Activated gamma-delta T cell (primary cell): Measurements from ENCODE around the gene PSMD4.
"Not testable (repeated sequence)": the region's sequence is repeated elsewhere in the genome, so short reads cannot be mapped to it uniquely, and the experiment has no call there.

Experiments
- DNase-seq: peaks from one replicate; lab custom pipeline; 2025; lab: John Stamatoyannopoulos, UW

PSMD4 gene

GRCh38 chr1:151273924-151274466, 19.5 kb downstream of the PSMD4 start:
- no peak for DNase-seq

DNA sequence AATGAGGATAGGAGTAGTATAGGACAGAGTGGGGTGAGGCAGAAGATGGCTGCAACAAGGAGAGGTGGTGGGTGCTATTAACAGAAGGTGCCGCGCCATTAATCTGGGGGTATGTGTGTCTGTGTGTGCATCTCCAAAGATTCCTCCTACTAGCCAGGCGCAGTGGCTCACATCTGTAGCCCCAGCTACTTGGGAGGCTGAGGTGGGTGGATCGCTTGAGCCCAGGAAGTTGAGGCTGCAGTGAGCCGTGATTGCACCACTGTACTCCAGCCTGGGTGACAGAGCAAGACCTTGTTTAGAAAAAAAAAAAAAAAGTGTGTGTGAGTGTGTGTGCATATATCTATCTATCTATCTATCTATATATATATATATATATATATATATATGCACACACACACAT, 20.8 kb downstream of the PSMD4 start:
- DNase-seq: not testable (repeated sequence)

DNA sequence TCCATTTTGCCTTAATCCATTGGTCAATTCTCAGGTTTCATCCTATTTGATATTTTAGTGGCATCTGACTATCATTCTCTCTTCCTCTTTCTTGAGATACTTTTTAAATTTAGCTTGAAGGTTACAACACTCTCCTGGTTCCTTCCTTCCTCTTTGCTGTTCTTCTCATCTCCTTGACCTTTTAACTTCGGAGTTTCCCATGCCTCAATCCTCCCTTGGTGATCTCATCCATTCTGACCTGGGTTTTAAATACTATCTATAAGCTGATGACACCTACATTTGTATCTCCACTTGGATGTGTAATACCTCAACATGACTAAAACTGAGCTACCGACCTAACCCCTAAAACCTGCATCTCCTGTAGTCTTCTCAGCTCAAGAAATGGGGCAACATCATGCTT, 22.7 kb downstream of the PSMD4 start:
- no peak for DNase-seq

GRCh38 chr1:151281225-151281968, 26.9 kb downstream of the PSMD4 start:
- DNase-seq: peak; percentile 68

GRCh38 chr1:151281969-151282882, 27.7 kb downstream of the PSMD4 start, which contains the start of gene ZNF687:
ZNF687 (plus strand) TSS chr1:151282299; CDS start chr1:151286292, 3,993 bp downstream.
- DNase-seq: peak; percentile 94

- no peak for DNase-seq
Measured at GRCh38 chr1:151282883-151283725, 28.6 kb downstream of the PSMD4 start.

- no peak for DNase-seq
Measured at GRCh38 chr1:151284013-151284577, 29.6 kb downstream of the PSMD4 start.

- no peak for DNase-seq
Measured at GRCh38 chr1:151286619-151287340, 32.2 kb downstream of the PSMD4 start.

DNA sequence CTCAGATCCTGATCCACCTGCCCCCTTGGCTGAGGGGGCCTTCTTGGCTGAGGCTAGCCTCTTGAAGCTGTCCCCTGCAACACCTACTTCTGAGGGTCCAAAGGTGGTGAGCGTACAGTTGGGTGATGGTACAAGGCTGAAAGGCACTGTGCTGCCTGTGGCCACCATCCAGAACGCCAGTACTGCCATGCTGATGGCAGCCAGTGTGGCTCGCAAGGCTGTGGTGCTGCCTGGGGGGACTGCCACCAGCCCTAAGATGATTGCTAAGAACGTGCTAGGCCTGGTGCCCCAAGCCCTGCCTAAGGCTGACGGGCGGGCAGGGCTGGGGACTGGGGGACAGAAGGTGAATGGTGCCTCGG, 32.8 kb downstream of the PSMD4 start:
- no peak for DNase-seq

DNA sequence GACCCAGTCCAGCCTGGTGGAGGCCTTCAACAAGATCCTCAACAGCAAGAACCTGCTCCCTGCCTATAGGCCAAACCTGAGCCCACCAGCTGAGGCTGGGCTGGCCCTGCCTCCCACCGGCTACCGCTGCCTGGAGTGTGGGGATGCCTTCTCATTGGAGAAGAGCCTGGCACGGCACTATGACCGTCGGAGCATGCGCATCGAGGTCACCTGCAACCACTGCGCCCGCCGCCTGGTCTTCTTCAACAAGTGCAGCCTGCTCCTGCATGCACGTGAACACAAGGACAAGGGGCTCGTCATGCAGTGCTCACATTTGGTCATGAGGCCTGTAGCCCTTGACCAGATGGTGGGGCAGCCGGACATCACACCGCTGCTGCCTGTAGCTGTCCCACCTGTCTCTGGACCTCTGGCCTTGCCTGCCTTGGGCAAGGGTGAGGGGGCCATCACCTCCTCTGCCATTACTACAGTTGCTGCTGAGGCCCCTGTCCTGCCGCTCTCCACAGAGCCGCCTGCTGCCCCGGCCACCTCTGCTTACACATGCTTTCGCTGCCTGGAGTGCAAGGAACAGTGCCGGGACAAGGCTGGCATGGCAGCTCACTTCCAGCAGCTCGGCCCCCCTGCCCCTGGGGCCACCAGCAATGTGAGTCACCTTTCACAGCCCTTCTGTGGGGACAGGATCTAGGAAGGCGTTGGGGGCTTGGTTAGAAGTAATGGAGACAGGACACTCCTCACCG, 33.4 kb downstream of the PSMD4 start:
- no peak for DNase-seq

DNA sequence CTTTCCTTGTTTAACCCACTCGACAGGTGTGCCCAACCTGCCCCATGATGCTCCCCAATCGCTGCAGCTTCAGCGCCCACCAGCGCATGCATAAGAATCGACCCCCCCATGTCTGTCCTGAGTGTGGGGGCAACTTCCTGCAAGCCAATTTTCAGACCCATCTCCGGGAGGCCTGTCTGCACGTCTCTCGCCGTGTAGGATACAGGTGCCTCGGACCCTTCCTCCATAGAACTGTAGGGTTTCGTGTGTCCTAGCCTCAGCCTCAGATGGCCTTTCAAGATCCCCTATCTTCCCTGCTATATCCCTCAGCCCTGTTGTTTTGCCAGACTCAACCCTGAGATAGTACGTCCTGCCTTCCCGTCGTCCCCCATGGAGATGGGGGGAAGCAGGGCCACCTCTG, 34.0 kb downstream of the PSMD4 start:
- DNase-seq: no peak

DNA sequence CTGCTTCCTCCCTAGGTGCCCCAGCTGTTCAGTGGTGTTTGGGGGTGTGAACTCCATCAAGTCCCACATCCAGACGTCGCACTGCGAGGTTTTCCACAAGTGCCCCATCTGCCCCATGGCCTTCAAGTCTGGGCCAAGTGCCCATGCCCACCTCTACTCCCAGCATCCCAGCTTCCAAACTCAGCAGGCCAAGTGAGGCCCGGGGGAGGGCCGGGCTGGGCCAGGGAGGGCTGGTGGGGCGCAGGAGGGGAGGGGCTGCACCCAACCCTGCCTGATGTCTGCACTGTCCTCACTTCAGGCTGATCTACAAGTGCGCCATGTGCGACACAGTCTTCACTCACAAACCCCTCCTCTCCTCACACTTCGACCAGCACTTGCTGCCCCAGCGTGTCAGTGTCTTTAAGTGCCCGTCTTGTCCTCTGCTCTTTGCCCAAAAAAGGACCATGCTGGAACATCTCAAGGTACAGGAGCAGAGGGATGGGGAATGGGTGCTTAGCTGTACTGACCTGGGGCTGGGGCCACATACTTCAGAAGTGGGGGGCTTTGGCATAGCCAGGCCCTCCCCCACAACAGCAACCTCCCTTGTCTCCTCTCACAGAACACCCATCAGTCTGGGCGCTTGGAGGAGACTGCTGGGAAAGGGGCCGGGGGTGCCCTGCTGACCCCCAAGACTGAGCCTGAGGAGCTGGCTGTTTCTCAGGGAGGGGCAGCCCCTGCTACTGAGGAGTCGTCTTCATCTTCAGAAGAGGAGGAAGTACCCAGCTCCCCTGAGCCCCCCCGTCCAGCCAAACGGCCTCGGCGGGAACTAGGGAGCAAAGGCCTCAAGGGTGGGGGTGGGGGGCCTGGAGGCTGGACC, 34.8 kb downstream of the PSMD4 start:
- no peak for DNase-seq

DNA sequence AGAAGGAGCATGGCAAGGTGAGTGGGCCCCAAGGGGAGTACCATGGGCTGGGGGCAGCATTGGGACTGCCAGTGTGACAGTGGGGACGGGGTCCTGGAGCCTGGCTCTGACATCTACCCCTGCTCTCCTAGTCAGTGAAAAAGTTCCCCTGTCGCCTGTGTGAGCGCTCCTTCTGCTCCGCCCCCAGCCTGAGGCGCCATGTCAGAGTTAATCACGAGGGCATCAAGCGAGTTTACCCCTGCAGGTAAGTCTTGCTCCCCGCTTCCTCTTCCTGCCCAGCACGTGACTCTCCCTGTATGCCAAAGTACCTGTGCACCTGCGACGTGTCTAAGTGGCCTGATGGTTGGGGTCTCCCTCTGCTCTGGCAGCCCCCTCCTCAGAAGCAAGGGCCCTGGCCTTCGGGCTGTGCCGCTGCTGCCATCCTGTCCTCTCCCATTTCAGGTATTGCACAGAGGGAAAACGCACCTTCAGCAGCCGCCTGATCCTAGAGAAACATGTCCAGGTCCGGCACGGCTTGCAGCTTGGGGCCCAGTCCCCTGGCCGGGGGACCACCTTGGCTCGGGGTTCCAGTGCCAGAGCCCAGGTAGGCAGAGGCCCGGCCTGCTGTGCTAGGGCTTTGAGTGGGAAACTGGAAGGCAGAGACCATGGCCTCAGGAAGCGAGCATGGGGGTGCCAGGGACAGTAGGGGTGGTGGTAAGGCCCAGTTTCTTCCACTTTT, 35.6 kb downstream of the PSMD4 start:
- no peak for DNase-seq

DNA sequence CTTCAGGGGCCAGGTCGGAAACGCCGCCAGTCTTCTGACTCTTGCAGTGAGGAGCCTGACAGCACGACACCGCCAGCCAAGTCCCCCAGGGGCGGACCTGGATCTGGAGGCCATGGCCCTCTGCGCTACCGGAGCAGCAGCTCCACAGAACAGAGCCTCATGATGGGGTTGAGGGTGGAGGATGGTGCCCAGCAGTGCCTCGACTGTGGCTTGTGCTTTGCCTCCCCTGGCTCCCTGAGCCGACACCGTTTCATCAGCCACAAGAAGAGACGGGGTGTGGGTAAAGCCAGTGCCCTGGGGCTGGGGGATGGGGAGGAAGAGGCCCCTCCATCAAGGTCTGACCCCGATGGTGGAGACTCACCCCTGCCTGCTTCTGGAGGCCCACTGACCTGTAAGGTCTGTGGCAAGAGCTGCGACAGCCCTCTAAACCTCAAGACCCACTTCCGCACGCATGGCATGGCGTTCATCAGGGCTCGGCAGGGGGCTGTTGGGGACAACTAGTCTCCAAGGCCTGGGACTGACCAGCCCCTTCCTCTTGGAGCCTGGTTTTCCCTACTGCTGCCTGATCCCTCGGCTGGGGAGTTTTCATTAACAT, 36.3 kb downstream of the PSMD4 start:
- no peak for DNase-seq

GRCh38 chr1:151292207-151293030, 37.9 kb downstream of the PSMD4 start:
- no peak for DNase-seq

DNA sequence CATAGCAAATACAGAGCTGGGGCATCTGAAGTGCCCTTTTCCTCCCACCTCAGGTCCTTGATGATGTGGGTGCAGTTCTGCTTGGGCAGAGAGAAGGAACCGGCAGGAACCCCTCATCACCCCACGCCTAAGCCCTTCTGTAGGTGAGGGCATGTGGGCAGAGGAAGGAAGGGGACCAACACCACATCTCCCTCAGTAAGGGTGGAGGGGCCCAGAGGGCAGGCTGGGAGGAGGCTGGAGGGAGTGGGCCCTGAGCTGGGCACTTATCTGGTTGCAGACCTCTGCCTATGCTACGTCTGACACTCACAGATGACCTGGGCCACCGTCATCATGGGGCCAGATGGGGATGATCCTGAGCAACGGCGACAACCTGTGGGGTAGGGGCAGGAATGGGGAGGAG, 38.6 kb downstream of the PSMD4 start:
- DNase-seq: no peak
